Thyroid gland (tissue), 4 donors: Measurements from ENCODE around the gene CSMD2. TPM values are rescaled to one million over a fixed set of nuclear protein-coding genes. Genes with fewer than 3 reads are reported as not detected.

Experiments
- DNase-seq, 2 donors: peaks; one replicate each; pipeline ENCODE4 v3.0.0-alpha.2; 2019
- H3K27ac ChIP-seq, 3 donors: fragments of 200-600 bp; sonication (generic); 1 replicate in 2 of 3; 2 replicates in 1 of 3; pipeline ENCODE4 v1.5.1; 2016 to 2019; ENCODE audit warnings: mild to moderate bottlenecking in 1 of 3, moderate library complexity in 1 of 3
- H3K27me3 ChIP-seq: fragments of 200-600 bp; sonication (generic); one replicate; pipeline ENCODE4 v1.5.1; 2019
- H3K36me3 ChIP-seq, 2 donors: fragments of 200-600 bp; sonication (generic); one replicate each; pipeline ENCODE4 v1.5.1; 2016 to 2019
- H3K4me1 ChIP-seq, 2 donors: fragments of 200-600 bp; sonication (generic); one replicate each; pipeline ENCODE4 v1.5.1; 2017 to 2019
- H3K4me3 ChIP-seq, 3 donors: fragments of 200-600 bp; sonication (generic); replicated peaks in 1 of 3; 1 replicate in 2 of 3; 2 replicates in 1 of 3; pipeline ENCODE4 v1.5.1; 2016; ENCODE audit warnings: mild to moderate bottlenecking in 1 of 3
- H3K9me3 ChIP-seq: fragments of 200-600 bp; sonication (generic); one replicate; pipeline ENCODE4 v1.5.1; 2017
- POLR2A ChIP-seq, 2 donors: fragments of 450-650 bp; IDR thresholded peaks; one replicate each; pipeline ENCODE4 v1.6.1; 2017; ENCODE audit warnings: antibody characterized with exemption in 2 of 2, mild to moderate bottlenecking in 2 of 2, moderate library complexity in 1 of 2
- WGBS, 2 donors: methylation state at CpG; one replicate each; pipeline ENCODE4 v1.1.5; 2017; 5-methylcytosine and 5-hydroxymethylcytosine counted together
- intact Hi-C: fragments of 100-400 bp; cut with DNase I; formaldehyde crosslinking; loops from one replicate; pipeline ENCODE4 v1.15.1; 2023
- total RNA-seq, 4 donors: library from RNA; depleted of rRNA; stranded (reverse); fragments of >200 nt; gene quantifications; one replicate each; pipeline ENCODE4 v1.2.3, GENCODE V29; 2016
- TF ChIP-seq, protein P1 (sequence below), 6 experiments: fragments of 200-600 bp in 3 of 6; fragments of 450-650 bp in 3 of 6; sonication (generic) in 3 of 6; IDR thresholded peaks; one replicate each; pipeline ENCODE4 v1.5.1; 2016 to 2019; ENCODE audit warnings: antibody characterized with exemption in 6 of 6, mild to moderate bottlenecking in 2 of 6, inconsistent platforms in 1 of 6, moderate library complexity in 1 of 6

Gene CSMD2
- total RNA-seq, 4 donors from 2014 or later = 0.10 to 0.45 (median 0.13) TPM; not detected in 1

GRCh38 chr1:33895976-33896375 is 269.1 kb downstream of the CSMD2 start:
- H3K4me1 ChIP-seq = no peaks in the 10 kb centered on the region
- intact Hi-C loops = no loop called here

DNA sequence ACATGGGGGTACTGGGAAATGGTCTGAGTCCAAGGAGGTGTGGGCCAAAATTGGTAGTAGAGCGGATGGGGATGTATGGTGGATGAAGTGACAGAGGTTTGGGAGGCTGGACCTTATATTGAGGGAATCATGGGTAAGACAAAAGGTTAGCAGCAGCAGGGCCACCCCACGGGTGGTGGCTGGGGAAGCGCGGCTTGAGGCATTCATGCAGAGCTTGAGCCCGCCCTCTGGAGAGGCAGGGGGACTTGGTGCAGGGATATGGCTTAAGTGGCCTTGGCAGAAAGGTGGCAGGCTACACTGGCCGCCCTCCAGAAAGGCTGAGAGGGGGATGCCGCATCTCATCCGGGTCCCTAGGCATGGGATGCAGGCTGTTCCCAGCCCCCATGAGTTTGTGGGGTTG is 269.6 kb downstream of the CSMD2 start:
- Histone ChIP-seq H3K4me1 (no peaks in the 10 kb centered on the region), H3K27ac (no peak overlapping the region), H3K4me3 (no peak overlapping the region), H3K27me3 (no peaks in the 10 kb centered on the region), H3K36me3 (no peaks in the 10 kb centered on the region), H3K9me3 (no peaks in the 10 kb centered on the region)
- TF ChIP-seq, protein P1, sequence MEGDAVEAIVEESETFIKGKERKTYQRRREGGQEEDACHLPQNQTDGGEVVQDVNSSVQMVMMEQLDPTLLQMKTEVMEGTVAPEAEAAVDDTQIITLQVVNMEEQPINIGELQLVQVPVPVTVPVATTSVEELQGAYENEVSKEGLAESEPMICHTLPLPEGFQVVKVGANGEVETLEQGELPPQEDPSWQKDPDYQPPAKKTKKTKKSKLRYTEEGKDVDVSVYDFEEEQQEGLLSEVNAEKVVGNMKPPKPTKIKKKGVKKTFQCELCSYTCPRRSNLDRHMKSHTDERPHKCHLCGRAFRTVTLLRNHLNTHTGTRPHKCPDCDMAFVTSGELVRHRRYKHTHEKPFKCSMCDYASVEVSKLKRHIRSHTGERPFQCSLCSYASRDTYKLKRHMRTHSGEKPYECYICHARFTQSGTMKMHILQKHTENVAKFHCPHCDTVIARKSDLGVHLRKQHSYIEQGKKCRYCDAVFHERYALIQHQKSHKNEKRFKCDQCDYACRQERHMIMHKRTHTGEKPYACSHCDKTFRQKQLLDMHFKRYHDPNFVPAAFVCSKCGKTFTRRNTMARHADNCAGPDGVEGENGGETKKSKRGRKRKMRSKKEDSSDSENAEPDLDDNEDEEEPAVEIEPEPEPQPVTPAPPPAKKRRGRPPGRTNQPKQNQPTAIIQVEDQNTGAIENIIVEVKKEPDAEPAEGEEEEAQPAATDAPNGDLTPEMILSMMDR (IDR thresholded peaks at IDR 0.05) = no peak
- no peak for TF ChIP-seq POLR2A (IDR thresholded peaks at IDR 0.05)
- no peak for DNase-seq
- WGBS, 2 donors = 54 to 55% methylated on average over 5 to 7 of the region's 8 CpGs
- intact Hi-C loops = no loop called here

More at GRCh38 chr1:33895976-33896375, 269.1 kb downstream of the CSMD2 start:
- no peak overlapping the region for H3K4me3 ChIP-seq
- H3K36me3 ChIP-seq = no peaks in the 10 kb centered on the region
- no peaks in the 10 kb centered on the region for H3K27me3 ChIP-seq
- TF ChIP-seq POLR2A (IDR thresholded peaks at IDR 0.05) = no peak
- TF ChIP-seq, protein P1 (IDR thresholded peaks at IDR 0.05) = no peak
- 89 to 100% methylated on average over 2 of the region's 2 CpGs for WGBS, 2 donors
- no peaks in the 10 kb centered on the region for H3K9me3 ChIP-seq
- no peak for DNase-seq
- H3K27ac ChIP-seq = no peak overlapping the region

DNA sequence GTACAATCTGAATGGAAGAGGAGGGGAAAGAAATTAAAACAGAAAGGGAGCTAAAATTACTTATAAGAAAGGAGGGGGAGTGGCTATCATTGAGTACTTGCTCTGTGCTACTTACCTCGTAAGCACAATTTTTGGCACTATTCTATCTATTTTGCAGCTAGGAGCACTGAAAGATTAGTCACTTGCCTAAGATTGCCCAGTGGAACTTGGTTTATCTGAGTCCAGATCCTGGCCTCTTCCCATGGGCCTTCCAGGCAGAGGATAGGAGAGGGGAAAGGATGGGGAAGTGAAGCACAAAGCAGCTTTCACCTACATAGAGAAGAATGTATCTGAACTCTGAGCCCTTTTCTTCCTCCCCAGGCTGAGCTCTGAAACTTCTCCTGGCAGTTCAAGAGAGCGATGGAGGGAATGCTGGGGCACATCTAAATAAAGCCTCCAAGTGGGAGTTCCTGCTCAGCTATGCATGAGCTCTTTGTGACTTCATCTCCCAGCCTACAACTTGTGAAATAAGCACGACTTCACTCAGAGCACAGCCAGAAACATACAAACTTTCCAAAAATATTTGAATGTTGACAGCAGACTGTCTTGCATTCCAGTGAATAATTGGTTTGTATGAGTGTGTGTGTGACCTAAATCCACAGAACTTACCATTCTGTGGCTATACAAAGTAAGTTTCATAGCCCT is 271.7 kb downstream of the CSMD2 start:
- no peak for DNase-seq
- H3K9me3 ChIP-seq = no peaks in the 10 kb centered on the region
- TF ChIP-seq, protein P1 (IDR thresholded peaks at IDR 0.05) = no peak
- no peak for TF ChIP-seq POLR2A (IDR thresholded peaks at IDR 0.05)
- no peaks in the 10 kb centered on the region for H3K4me1 ChIP-seq
- WGBS, 2 donors = 32 to 42% methylated on average over 3 of the region's 3 CpGs
- H3K27me3 ChIP-seq = no peaks in the 10 kb centered on the region
- intact Hi-C loops = no loop called here
- H3K4me3 ChIP-seq = no peak overlapping the region
- no peaks in the 10 kb centered on the region for H3K36me3 ChIP-seq
- H3K27ac ChIP-seq = no peak overlapping the region

- intact Hi-C loops = no loop called here
- H3K9me3 ChIP-seq = no peaks in the 10 kb centered on the region
- no peak for DNase-seq
- no peak overlapping the region for H3K27ac ChIP-seq
- no peak overlapping the region for H3K4me3 ChIP-seq
- 34 to 46% methylated on average over 5 of the region's 5 CpGs for WGBS, 2 donors
- TF ChIP-seq, protein P1 (IDR thresholded peaks at IDR 0.05) = no peak
- no peak for TF ChIP-seq POLR2A (IDR thresholded peaks at IDR 0.05)
- H3K36me3 ChIP-seq = no peaks in the 10 kb centered on the region
- H3K27me3 ChIP-seq = no peaks in the 10 kb centered on the region
- no peaks in the 10 kb centered on the region for H3K4me1 ChIP-seq
These were observed 278.5 kb downstream of the CSMD2 start for GRCh38 chr1:33886496-33886895.

DNA sequence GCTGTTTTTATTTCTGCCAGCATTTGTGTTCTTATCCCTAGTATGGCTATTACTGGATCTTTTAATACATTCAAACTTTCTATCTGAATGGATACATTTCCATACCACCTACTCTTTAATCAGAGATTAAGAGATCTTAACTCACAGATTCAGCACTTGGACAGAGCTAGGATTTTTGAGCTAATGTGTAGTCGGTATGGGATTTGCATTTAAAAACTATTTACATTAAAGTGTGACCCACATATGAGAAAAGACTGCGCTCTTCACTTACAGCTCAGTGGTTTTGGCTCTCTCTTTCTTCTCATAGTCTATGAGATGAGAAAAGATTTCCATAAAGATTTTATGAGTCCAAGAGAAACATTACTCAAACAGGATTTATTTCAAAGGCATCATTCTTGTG is 284.7 kb downstream of the CSMD2 start:
- WGBS, 2 donors = 43 to 46% methylated on average over 2 of the region's 2 CpGs
- TF ChIP-seq POLR2A (IDR thresholded peaks at IDR 0.05) = no peak
- TF ChIP-seq, protein P1 (IDR thresholded peaks at IDR 0.05) = no peak
- intact Hi-C loops = no loop called here
- H3K27me3 ChIP-seq = no peaks in the 10 kb centered on the region
- H3K36me3 ChIP-seq = no peaks in the 10 kb centered on the region
- DNase-seq = no peak
- no peak overlapping the region for H3K27ac ChIP-seq
- no peaks in the 10 kb centered on the region for H3K4me1 ChIP-seq
- H3K4me3 ChIP-seq = no peak overlapping the region
- no peaks in the 10 kb centered on the region for H3K9me3 ChIP-seq
